ENCODE data around the gene FGFBP2. TPM values are rescaled to one million over a fixed set of nuclear protein-coding genes. Genes with fewer than 3 reads are reported as not detected.

The FGFBP2 gene
- total and polyA plus RNA-seq, 2 experiments from 2014 or later = 0.18 to 0.56 TPM

DNA sequence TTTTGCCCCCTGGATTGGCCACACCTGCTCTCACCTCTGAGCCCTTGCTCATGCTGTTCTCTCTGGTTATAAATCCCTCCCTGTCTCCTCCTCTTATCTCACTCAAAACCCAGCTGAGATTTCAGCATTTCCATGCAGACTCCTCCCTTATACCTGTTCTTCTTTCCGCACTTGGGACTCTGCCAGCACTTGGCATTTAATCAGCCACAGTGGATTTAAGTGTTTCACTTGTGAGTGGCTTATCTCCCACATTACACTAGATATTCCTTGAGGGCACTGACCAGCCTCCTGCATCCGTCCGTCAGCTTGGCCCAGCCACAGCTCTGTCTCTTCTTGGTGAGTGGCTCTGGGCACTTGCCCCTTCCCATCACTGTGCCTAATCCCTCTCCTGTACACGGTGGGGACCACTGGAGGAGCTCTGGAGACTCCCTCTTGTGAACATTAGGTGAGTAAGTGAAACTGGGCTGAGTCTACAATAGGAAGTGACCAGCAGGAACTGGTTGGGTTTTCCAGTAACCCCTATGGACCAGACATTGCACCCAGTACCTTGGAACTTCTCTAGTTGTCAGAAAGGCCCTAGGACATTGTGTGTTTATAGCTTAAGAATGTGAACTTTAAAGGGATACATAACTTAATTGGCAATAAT is 44.4 kb downstream of the FGFBP2 start:
- H3F3A ChIP-seq (replicated peaks; ENCODE audit: low read depth) = no peaks in the 10 kb centered on the region
- H3K27ac Mint-ChIP-seq = no peak overlapping the region
- no peaks in the 10 kb centered on the region for H4K20me1 ChIP-seq (replicated peaks; ENCODE audit: insufficient read depth)
- TF ChIP-seq, protein P1, sequence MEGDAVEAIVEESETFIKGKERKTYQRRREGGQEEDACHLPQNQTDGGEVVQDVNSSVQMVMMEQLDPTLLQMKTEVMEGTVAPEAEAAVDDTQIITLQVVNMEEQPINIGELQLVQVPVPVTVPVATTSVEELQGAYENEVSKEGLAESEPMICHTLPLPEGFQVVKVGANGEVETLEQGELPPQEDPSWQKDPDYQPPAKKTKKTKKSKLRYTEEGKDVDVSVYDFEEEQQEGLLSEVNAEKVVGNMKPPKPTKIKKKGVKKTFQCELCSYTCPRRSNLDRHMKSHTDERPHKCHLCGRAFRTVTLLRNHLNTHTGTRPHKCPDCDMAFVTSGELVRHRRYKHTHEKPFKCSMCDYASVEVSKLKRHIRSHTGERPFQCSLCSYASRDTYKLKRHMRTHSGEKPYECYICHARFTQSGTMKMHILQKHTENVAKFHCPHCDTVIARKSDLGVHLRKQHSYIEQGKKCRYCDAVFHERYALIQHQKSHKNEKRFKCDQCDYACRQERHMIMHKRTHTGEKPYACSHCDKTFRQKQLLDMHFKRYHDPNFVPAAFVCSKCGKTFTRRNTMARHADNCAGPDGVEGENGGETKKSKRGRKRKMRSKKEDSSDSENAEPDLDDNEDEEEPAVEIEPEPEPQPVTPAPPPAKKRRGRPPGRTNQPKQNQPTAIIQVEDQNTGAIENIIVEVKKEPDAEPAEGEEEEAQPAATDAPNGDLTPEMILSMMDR (conservative IDR thresholded peaks at IDR 0.05; ENCODE audit: low read depth in 2 of 2) = no peak
- TF ChIP-seq ZNF114 (CRISPR knock-in tag; IDR thresholded peaks at IDR 0.05) (no peak), CREB1 (CRISPR knock-in tag; IDR thresholded peaks at IDR 0.05; ENCODE audit: low read depth) (no peak)
- TF ChIP-seq, protein P2, sequence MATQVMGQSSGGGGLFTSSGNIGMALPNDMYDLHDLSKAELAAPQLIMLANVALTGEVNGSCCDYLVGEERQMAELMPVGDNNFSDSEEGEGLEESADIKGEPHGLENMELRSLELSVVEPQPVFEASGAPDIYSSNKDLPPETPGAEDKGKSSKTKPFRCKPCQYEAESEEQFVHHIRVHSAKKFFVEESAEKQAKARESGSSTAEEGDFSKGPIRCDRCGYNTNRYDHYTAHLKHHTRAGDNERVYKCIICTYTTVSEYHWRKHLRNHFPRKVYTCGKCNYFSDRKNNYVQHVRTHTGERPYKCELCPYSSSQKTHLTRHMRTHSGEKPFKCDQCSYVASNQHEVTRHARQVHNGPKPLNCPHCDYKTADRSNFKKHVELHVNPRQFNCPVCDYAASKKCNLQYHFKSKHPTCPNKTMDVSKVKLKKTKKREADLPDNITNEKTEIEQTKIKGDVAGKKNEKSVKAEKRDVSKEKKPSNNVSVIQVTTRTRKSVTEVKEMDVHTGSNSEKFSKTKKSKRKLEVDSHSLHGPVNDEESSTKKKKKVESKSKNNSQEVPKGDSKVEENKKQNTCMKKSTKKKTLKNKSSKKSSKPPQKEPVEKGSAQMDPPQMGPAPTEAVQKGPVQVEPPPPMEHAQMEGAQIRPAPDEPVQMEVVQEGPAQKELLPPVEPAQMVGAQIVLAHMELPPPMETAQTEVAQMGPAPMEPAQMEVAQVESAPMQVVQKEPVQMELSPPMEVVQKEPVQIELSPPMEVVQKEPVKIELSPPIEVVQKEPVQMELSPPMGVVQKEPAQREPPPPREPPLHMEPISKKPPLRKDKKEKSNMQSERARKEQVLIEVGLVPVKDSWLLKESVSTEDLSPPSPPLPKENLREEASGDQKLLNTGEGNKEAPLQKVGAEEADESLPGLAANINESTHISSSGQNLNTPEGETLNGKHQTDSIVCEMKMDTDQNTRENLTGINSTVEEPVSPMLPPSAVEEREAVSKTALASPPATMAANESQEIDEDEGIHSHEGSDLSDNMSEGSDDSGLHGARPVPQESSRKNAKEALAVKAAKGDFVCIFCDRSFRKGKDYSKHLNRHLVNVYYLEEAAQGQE (IDR thresholded peaks at IDR 0.05; ENCODE audit: unreplicated experiment) = no peak
- peaks cover 6% of the 10 kb centered on the region for H3K36me3 Mint-ChIP-seq (ENCODE audit: low read depth)
- no peak overlapping the region for H3K4me3 ChIP-seq
- H3K27ac ChIP-seq (ENCODE audit: low read depth) = no peak overlapping the region
- H3K79me2 ChIP-seq (replicated peaks; ENCODE audit: insufficient read depth) = no peaks in the 10 kb centered on the region
- H2AFZ ChIP-seq = no peak overlapping the region
- H3K9me3 Mint-ChIP-seq = peaks cover 19% of the 10 kb centered on the region
- no peak for DNase-seq (ENCODE audit: low spot score)
- no peak overlapping the region for H3K4me3 Mint-ChIP-seq
- no peak for ATAC-seq
- no peaks in the 10 kb centered on the region for H3K4me1 Mint-ChIP-seq
- no peaks in the 10 kb centered on the region; the same call in 1 of the 2 replicates for H3K9me2 ChIP-seq (ENCODE audit: insufficient read depth)
- peaks cover 5% of the 10 kb centered on the region; the same call in 1 of the 2 replicates for H3K36me3 ChIP-seq (ENCODE audit: insufficient read depth)
- H3K27me3 ChIP-seq (ENCODE audit: insufficient read depth) = no peaks in the 10 kb centered on the region
- H3K4me1 ChIP-seq (ENCODE audit: insufficient read depth) = no peaks in the 10 kb centered on the region
- H3K27me3 Mint-ChIP-seq (ENCODE audit: insufficient read depth, low read depth, poor library complexity) = peaks cover 4% of the 10 kb centered on the region
- H3K4me2 ChIP-seq = no peak overlapping the region

DNA sequence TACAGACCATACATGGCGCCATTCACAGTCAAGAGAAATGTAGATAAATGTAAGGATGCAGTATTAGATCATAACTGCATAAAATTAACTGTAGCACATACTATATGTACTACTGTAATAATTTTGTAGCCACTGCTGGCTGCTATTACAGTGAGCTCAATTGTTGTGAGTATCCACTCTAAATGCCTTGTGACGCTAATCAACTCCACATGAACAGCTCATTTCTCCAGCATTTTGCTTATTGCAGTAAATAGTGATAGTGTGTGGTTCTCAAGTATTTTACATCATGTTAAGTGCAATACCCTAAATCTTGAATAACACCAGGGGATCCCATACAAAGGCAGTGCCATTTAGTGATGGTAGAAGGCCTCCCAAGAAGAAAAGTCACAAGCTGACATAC is 45.7 kb downstream of the FGFBP2 start:
- ATAC-seq (no peak), DNase-seq (ENCODE audit: low spot score) (no peak)
- Histone ChIP-seq H3K36me3 (ENCODE audit: insufficient read depth) (peaks cover 5% of the 10 kb centered on the region; the same call in 1 of the 2 replicates), H3K4me1 (ENCODE audit: insufficient read depth) (no peaks in the 10 kb centered on the region), H3K79me2 (replicated peaks; ENCODE audit: insufficient read depth) (no peaks in the 10 kb centered on the region), H4K20me1 (replicated peaks; ENCODE audit: insufficient read depth) (no peaks in the 10 kb centered on the region), H3K4me3 (no peak overlapping the region), H3F3A (replicated peaks; ENCODE audit: low read depth) (no peaks in the 10 kb centered on the region), H3K27me3 (ENCODE audit: insufficient read depth) (no peaks in the 10 kb centered on the region), H3K4me2 (no peak overlapping the region), H3K9me2 (ENCODE audit: insufficient read depth) (no peaks in the 10 kb centered on the region; the same call in 1 of the 2 replicates), H2AFZ (no peak overlapping the region), H3K27ac (ENCODE audit: low read depth) (no peak overlapping the region)
- Mint-ChIP-seq H3K36me3 (ENCODE audit: low read depth) (peaks cover 6% of the 10 kb centered on the region), H3K4me1 (no peaks in the 10 kb centered on the region), H3K27me3 (ENCODE audit: insufficient read depth, low read depth, poor library complexity) (peaks cover 4% of the 10 kb centered on the region), H3K9me3 (peaks cover 19% of the 10 kb centered on the region), H3K4me3 (no peak overlapping the region), H3K27ac (no peak overlapping the region)
- TF ChIP-seq CREB1 (CRISPR knock-in tag; IDR thresholded peaks at IDR 0.05; ENCODE audit: low read depth) = no peak
- TF ChIP-seq POLR2AphosphoS5 (IDR thresholded peaks at IDR 0.05; ENCODE audit: low read depth) = no peak
- no peak for TF ChIP-seq STAT1 (IDR thresholded peaks at IDR 0.05; ENCODE audit: unreplicated experiment)
- TF ChIP-seq ZNF331 (CRISPR knock-in tag; IDR thresholded peaks at IDR 0.05; ENCODE audit: low read depth) = no peak
- no peak for TF ChIP-seq EZH2phosphoT487 (IDR thresholded peaks at IDR 0.05; ENCODE audit: unreplicated experiment)
- TF ChIP-seq, protein P1 (conservative IDR thresholded peaks at IDR 0.05; ENCODE audit: low read depth in 2 of 2) = no peak
- no peak for TF ChIP-seq NANOG (IDR thresholded peaks at IDR 0.05; ENCODE audit: borderline replicate concordance)
